Activated T-cell treated with anti-CD3 and anti-CD28 coated beads, Interleukin-2, amount 50 U/mL, for 4 hours (primary cell): ENCODE data around the gene COL6A3. TPM values are rescaled to one million over a fixed set of nuclear protein-coding genes. Genes with fewer than 3 reads are reported as not detected.
A peak's percentile ranks its signal among the peaks of the same experiment; 100 is the strongest.

Experiments used
- ATAC-seq, 2 donors: fragments of 200-7000 bp; cut with Tn5 transposase; one replicate each; pipeline ENCODE4 v1.10.0; 2021
- DNase-seq: peaks from one replicate; pipeline ENCODE4 v3.0.0-alpha.2; 2020
- H3K27me3 Mint-ChIP-seq: one replicate; pipeline ENCODE4 v1.8.0; 2021; ENCODE audit warnings: low read depth, mixed read lengths
- H3K36me3 Mint-ChIP-seq: one replicate; pipeline ENCODE4 v1.8.0; 2022; ENCODE audit warnings: mixed read lengths; ENCODE audit not compliant: insufficient read depth
- H3K4me1 Mint-ChIP-seq: one replicate; pipeline ENCODE4 v1.8.0; 2021; ENCODE audit warnings: low read depth, mixed read lengths
- H3K4me3 Mint-ChIP-seq: one replicate; pipeline ENCODE4 v1.8.0; 2021; ENCODE audit warnings: mild to moderate bottlenecking, moderate library complexity, mixed read lengths
- H3K9me3 Mint-ChIP-seq: one replicate; pipeline ENCODE4 v1.8.0; 2021; ENCODE audit warnings: mixed read lengths
- total RNA-seq, 3 donors: library from RNA; stranded (reverse); gene quantifications; one replicate each; pipeline ENCODE4 v1.2.1, GENCODE V29; 2021

COL6A3 gene, protein sequence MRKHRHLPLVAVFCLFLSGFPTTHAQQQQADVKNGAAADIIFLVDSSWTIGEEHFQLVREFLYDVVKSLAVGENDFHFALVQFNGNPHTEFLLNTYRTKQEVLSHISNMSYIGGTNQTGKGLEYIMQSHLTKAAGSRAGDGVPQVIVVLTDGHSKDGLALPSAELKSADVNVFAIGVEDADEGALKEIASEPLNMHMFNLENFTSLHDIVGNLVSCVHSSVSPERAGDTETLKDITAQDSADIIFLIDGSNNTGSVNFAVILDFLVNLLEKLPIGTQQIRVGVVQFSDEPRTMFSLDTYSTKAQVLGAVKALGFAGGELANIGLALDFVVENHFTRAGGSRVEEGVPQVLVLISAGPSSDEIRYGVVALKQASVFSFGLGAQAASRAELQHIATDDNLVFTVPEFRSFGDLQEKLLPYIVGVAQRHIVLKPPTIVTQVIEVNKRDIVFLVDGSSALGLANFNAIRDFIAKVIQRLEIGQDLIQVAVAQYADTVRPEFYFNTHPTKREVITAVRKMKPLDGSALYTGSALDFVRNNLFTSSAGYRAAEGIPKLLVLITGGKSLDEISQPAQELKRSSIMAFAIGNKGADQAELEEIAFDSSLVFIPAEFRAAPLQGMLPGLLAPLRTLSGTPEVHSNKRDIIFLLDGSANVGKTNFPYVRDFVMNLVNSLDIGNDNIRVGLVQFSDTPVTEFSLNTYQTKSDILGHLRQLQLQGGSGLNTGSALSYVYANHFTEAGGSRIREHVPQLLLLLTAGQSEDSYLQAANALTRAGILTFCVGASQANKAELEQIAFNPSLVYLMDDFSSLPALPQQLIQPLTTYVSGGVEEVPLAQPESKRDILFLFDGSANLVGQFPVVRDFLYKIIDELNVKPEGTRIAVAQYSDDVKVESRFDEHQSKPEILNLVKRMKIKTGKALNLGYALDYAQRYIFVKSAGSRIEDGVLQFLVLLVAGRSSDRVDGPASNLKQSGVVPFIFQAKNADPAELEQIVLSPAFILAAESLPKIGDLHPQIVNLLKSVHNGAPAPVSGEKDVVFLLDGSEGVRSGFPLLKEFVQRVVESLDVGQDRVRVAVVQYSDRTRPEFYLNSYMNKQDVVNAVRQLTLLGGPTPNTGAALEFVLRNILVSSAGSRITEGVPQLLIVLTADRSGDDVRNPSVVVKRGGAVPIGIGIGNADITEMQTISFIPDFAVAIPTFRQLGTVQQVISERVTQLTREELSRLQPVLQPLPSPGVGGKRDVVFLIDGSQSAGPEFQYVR (N-terminal part only)
- 10 to 100 TPM; 19.2 to 33.2 (median 19.4) TPM for total RNA-seq

- H3K9me3 Mint-ChIP-seq: no peaks in the 10 kb centered on the region
- H3K4me1 Mint-ChIP-seq: no peaks in the 10 kb centered on the region
- DNase-seq (no peak), ATAC-seq (no peak)
- no peak within 1 kb of the TSS for H3K4me3 Mint-ChIP-seq
- peaks cover 2% of the 10 kb centered on the region for H3K27me3 Mint-ChIP-seq
- peaks cover 3% of the 10 kb centered on the region for H3K36me3 Mint-ChIP-seq
These were observed at the start of gene COL6A3 for GRCh38 chr2:237413777-237414661. Gene COL6A3, minus strand, starts transcription at chr2:237414164. Its CDS starts 17,347 bp downstream, at chr2:237396817.

DNA sequence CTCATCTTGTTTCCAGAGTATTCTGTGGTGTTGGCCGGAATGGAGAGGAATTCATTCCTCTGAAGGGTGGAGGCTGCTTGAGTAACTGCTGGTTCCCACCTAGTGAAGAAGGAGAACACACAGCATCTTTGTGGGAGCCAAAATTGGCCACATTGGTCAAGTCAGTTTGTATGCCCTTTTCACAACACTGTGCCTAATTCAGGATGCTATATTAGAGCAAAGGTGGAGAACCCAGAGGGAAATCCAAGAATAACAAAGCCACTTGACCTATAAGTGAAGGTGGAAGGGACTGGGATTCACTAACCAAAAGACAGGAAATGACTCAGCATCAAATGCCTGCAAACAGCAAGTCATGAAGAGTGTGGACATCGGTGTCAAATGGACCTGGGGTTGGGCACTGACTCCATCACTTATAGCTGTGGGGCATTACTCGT lies 45.8 kb upstream of the COL6A3 start:
- Mint-ChIP-seq H3K27me3 (peaks cover 4% of the 10 kb centered on the region), H3K4me1 (peaks cover 14% of the 10 kb centered on the region)
- no peak for ATAC-seq

DNA sequence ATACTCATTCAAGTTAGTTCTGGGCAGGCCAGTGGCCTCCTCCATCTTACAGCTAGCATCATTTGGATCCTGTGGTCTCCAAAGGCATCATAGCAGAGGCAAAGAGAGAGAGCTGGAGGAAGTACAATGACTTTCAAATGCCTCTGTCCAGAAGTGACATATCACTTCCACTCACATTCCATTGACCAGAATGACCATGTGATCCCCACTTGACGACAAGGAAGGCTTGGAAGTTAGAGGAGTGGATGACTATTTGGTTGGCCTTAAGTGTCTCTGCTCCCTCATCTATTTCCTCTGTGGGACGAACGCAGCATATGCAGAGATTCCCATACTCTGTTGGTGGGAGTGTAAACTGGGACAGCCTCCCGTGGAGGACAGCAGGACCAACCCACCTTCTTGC lies 45.3 kb upstream of the COL6A3 start:
- Mint-ChIP-seq H3K4me3 (no peak overlapping the region), H3K4me1 (peaks cover 14% of the 10 kb centered on the region), H3K27me3 (peaks cover 4% of the 10 kb centered on the region), H3K9me3 (peaks cover 5% of the 10 kb centered on the region), H3K36me3 (no peaks in the 10 kb centered on the region)
- DNase-seq (no peak), ATAC-seq (no peak)

More for the DNA sequence above, 45.8 kb upstream of the COL6A3 start:
- no peak for DNase-seq
- peaks cover 5% of the 10 kb centered on the region for H3K9me3 Mint-ChIP-seq
- H3K36me3 Mint-ChIP-seq: no peaks in the 10 kb centered on the region
- no peak overlapping the region for H3K4me3 Mint-ChIP-seq

- peaks cover 5% of the 10 kb centered on the region for H3K9me3 Mint-ChIP-seq
- no peak overlapping the region for H3K4me3 Mint-ChIP-seq
- peaks cover 4% of the 10 kb centered on the region for H3K27me3 Mint-ChIP-seq
- no peak for DNase-seq
- peak; percentile 60 to 67 for ATAC-seq
- no peaks in the 10 kb centered on the region for H3K36me3 Mint-ChIP-seq
- H3K4me1 Mint-ChIP-seq: peaks cover 14% of the 10 kb centered on the region
These were observed 44.6 kb upstream of the COL6A3 start for GRCh38 chr2:237458519-237458918.

GRCh38 chr2:237457388-237457941 lies 43.5 kb upstream of the COL6A3 start:
- no peaks in the 10 kb centered on the region for H3K36me3 Mint-ChIP-seq
- H3K27me3 Mint-ChIP-seq: peaks cover 1% of the 10 kb centered on the region
- H3K4me3 Mint-ChIP-seq: no peak overlapping the region
- no peak for DNase-seq
- H3K4me1 Mint-ChIP-seq: peaks cover 14% of the 10 kb centered on the region
- H3K9me3 Mint-ChIP-seq: peaks cover 5% of the 10 kb centered on the region
- no peak for ATAC-seq

DNA sequence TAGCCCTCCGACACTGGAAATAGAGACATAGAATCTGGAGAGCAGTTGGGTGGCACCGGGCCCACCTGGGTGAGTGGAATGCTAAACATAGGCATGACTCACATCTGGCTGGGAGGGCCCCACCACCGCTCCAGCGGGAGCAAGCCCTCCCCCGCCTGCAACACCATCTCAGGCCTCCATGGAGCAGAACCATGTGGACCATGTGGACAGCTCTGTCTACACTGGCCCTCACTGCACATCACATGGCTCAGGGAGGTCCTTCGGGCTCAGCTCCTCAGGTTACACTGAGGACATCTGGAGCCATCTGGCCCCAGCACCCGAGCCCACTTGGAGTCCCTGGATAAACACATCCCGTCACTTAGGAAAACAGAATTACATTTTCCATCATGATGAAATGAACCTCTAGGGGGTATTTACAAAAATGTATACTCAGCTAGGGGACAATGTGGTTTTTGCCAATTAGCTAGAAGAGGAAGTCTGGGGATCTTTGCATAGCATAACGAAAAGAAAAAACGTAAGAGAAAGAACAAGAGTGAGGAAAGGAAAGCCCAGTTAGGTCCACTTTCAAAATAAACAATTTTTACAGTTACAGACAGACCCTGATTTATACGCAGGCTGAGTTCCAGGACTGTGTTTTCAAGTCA lies 42.4 kb upstream of the COL6A3 start:
- DNase-seq: no peak
- Mint-ChIP-seq H3K9me3 (peaks cover 5% of the 10 kb centered on the region), H3K4me3 (no peak overlapping the region), H3K27me3 (peaks cover 1% of the 10 kb centered on the region), H3K4me1 (peaks cover 14% of the 10 kb centered on the region), H3K36me3 (no peaks in the 10 kb centered on the region)
- no peak for ATAC-seq

- H3K27me3 Mint-ChIP-seq: peaks cover 1% of the 10 kb centered on the region
- peaks cover 5% of the 10 kb centered on the region for H3K9me3 Mint-ChIP-seq
- no peaks in the 10 kb centered on the region for H3K36me3 Mint-ChIP-seq
- DNase-seq (no peak), ATAC-seq (no peak)
- H3K4me3 Mint-ChIP-seq: no peak overlapping the region
- H3K4me1 Mint-ChIP-seq: peaks cover 14% of the 10 kb centered on the region
These were observed 41.8 kb upstream of the COL6A3 start for GRCh38 chr2:237455764-237456163.

GRCh38 chr2:237453671-237454070 lies 39.7 kb upstream of the COL6A3 start:
- no peak overlapping the region for H3K4me3 Mint-ChIP-seq
- peaks cover 5% of the 10 kb centered on the region for H3K9me3 Mint-ChIP-seq
- H3K36me3 Mint-ChIP-seq: no peaks in the 10 kb centered on the region
- peaks cover 1% of the 10 kb centered on the region for H3K27me3 Mint-ChIP-seq
- peaks cover 20% of the 10 kb centered on the region for H3K4me1 Mint-ChIP-seq
- no peak for DNase-seq
- no peak for ATAC-seq

GRCh38 chr2:237452861-237453260 lies 38.9 kb upstream of the COL6A3 start:
- Mint-ChIP-seq H3K4me1 (peaks cover 12% of the 10 kb centered on the region), H3K36me3 (no peaks in the 10 kb centered on the region), H3K27me3 (no peaks in the 10 kb centered on the region)

DNA sequence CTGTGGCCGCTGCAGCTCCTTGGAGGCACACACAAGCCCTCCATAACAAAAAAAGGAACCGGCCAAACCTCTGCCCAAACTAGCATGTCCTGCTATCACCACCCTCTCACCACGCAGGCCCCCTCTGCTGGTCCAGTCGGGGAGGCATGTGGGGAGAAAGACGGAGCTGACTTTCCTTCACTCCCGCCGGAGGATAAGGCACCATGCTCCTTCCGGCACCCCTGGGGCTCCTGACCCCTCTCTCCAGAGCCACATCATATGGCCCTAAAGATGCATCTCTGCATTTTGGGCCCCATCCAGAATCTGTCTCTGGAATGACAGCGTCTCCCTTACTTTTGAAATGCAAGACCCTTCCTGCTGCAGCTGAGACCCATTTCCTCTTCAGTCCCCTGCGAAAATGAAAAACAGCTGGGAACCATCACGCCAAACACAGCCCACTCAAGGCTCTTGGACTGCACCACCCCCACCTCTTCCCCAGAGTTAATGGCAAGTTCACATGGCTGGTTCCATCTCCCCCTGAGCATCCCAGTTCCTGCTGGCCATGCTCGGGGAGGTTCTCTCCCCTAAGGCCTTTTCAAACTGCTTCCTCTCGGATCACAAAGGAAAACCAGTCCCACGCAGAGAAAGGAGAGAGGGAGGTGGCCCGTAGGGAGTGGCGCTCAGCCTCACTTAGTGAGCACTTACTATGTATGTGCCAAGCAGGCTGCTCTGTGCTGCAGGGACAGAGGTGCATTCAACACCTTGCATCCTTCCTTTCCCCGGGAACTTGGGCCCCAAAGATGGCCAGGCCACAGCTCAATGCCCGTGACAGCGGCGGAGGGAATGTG lies 37.9 kb upstream of the COL6A3 start:
- H3K36me3 Mint-ChIP-seq: no peaks in the 10 kb centered on the region
- H3K4me3 Mint-ChIP-seq: no peak overlapping the region
- H3K4me1 Mint-ChIP-seq: peaks cover 9% of the 10 kb centered on the region
- DNase-seq: no peak
- ATAC-seq: no peak
- H3K27me3 Mint-ChIP-seq: no peaks in the 10 kb centered on the region
- H3K9me3 Mint-ChIP-seq: no peaks in the 10 kb centered on the region

More at GRCh38 chr2:237452861-237453260, 38.9 kb upstream of the COL6A3 start:
- ATAC-seq (no peak), DNase-seq (no peak)
- peaks cover under 1% of the 10 kb centered on the region for H3K9me3 Mint-ChIP-seq
- H3K4me3 Mint-ChIP-seq: no peak overlapping the region

DNA sequence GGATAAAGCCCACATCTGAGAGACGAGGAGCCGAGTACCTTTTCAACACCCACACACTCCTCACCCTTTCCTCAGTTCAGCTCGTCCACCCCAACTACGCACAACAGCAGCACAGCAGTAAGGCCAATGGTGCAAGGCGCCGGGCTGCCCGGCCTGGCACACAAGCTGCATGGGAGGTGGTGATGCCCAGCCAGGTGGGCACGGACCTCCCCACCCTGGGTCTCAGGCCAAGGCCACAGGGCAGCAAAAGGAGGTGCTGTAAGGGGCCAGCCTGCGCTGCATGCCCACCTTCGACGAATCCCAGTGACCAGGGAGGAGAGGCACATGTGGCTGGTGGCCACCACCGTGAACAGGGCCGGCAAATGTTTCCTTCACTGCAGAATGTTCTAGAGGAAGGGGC lies 36.6 kb upstream of the COL6A3 start:
- ATAC-seq (no peak), DNase-seq (no peak)
- H3K36me3 Mint-ChIP-seq: no peaks in the 10 kb centered on the region
- H3K27me3 Mint-ChIP-seq: no peaks in the 10 kb centered on the region
- H3K4me3 Mint-ChIP-seq: no peak overlapping the region
- H3K4me1 Mint-ChIP-seq: peaks cover 9% of the 10 kb centered on the region
- no peaks in the 10 kb centered on the region for H3K9me3 Mint-ChIP-seq

GRCh38 chr2:237450108-237450507 lies 36.1 kb upstream of the COL6A3 start:
- no peaks in the 10 kb centered on the region for H3K36me3 Mint-ChIP-seq
- H3K4me1 Mint-ChIP-seq: peaks cover 14% of the 10 kb centered on the region
- ATAC-seq (no peak), DNase-seq (no peak)
- no peak overlapping the region for H3K4me3 Mint-ChIP-seq
- no peaks in the 10 kb centered on the region for H3K27me3 Mint-ChIP-seq
- H3K9me3 Mint-ChIP-seq: no peaks in the 10 kb centered on the region
